ENCODE measurements around the gene PRICKLE4. TPM values are rescaled to one million over a fixed set of nuclear protein-coding genes. Genes with fewer than 3 reads are reported as not detected.

Gene PRICKLE4
- total and polyA plus RNA-seq, 2 of the 13 experiments (the other 11 are each of a cell fraction or from before 2014, with no cell fraction given), result 0.92 to 1.2 TPM

- peak; percentile 80; the same call in 1 of the 2 replicates for TF ChIP-seq CSRNP1 (CRISPR knock-in tag; IDR thresholded peaks at IDR 0.05)
- TF ChIP-seq GATA4 (IDR thresholded peaks at IDR 0.05; ENCODE audit: borderline replicate concordance, low read depth), result peak; percentile 98
- TF ChIP-seq ATF4 (CRISPR knock-in tag; IDR thresholded peaks at IDR 0.05), result peak in 1 of 2 experiments; percentile 77; a peak in 2 of 4 replicates
- peak; percentile 71 for TF ChIP-seq ZNF772 (CRISPR knock-in tag; IDR thresholded peaks at IDR 0.05)
- TF ChIP-seq ZNF260 (CRISPR knock-in tag; IDR thresholded peaks at IDR 0.05; ENCODE audit: borderline replicate concordance, low read depth), result no peak
- TF ChIP-seq YEATS2 (CRISPR knock-in tag; IDR thresholded peaks at IDR 0.05; ENCODE audit: borderline replicate concordance), result no peak; the same call in 1 of the 2 replicates
- TF ChIP-seq ASH2L (IDR thresholded peaks at IDR 0.05; ENCODE audit: insufficient read length, low read depth, low read length), result peak; percentile 89
- peak; percentile 88 for TF ChIP-seq HMG20A (CRISPR knock-in tag; IDR thresholded peaks at IDR 0.05; ENCODE audit: borderline replicate concordance)
- TF ChIP-seq DBP (CRISPR knock-in tag; IDR thresholded peaks at IDR 0.05; ENCODE audit: not compliant biosample characterization), result no peak
- peak; percentile 74 for TF ChIP-seq SIX1 (CRISPR knock-in tag; IDR thresholded peaks at IDR 0.05; ENCODE audit: borderline replicate concordance)
- TF ChIP-seq ZFP91 (CRISPR knock-in tag; IDR thresholded peaks at IDR 0.05; ENCODE audit: borderline replicate concordance), result peak; percentile 71
- no peak; the same call in 1 of the 2 replicates for TF ChIP-seq ZBTB8A (CRISPR knock-in tag; IDR thresholded peaks at IDR 0.05; ENCODE audit: borderline replicate concordance, low read depth)
- TF ChIP-seq ZNF678 (CRISPR knock-in tag; IDR thresholded peaks at IDR 0.05), result no peak
- peak; percentile 54; the same call in 1 of the 2 replicates for TF ChIP-seq MAX (IDR thresholded peaks at IDR 0.05)
- no peak for TF ChIP-seq MAFG (CRISPR knock-in tag; IDR thresholded peaks at IDR 0.05)
- TF ChIP-seq AHR (CRISPR knock-in tag; IDR thresholded peaks at IDR 0.05), result no peak; the same call in none of the 2 replicates
- TF ChIP-seq NR2F6 (IDR thresholded peaks at IDR 0.05), result peak; percentile 94
- peak; percentile 88 for TF ChIP-seq NR2F6 (CRISPR knock-in tag; IDR thresholded peaks at IDR 0.05)
- peak; percentile 60; the same call in 1 of the 2 replicates for TF ChIP-seq MAF1 (CRISPR knock-in tag; IDR thresholded peaks at IDR 0.05; ENCODE audit: borderline replicate concordance)
- no peak for TF ChIP-seq REXO4 (CRISPR knock-in tag; IDR thresholded peaks at IDR 0.05; ENCODE audit: borderline replicate concordance)
- TF ChIP-seq RNF219 (CRISPR knock-in tag; IDR thresholded peaks at IDR 0.05), result peak; percentile 78; the same call in 1 of the 2 replicates
Measured at GRCh38 chr6:41747256-41748101, 33.1 kb upstream of the PRICKLE4 start, which contains the start of gene PGC (continued).

Measured in HepG2 (cell line).